ENCODE results near the gene EDDM3A.

DNA sequence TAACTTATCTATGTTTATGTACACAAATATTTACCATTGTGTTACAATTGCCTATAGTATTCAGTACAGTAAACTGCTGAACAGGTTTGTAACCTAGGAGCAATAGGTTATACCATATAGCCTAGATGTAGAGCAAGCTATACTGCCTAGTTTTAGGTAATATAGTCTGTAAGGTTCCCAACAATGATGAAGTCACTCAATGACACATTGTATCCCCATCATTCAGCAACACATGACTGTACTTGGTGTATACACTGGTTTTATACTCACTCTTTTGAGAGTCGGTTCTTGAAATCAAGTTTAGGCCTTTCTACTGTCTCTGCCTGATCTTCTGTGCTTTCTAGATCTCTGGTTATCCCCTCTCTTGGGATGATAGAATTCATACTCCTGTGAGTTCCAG is 51.5 kb downstream of the EDDM3A start:
- TF ChIP-seq CTCF (optimal IDR thresholded peaks at IDR 0.05 in 1 of 3, IDR thresholded peaks at IDR 0.05 in 1 of 3, conservative IDR thresholded peaks at IDR 0.05 in 1 of 3; ENCODE audit: extremely low read depth in 1 of 3, insufficient read depth in 2 of 3, low read length in 3 of 3) (no peak), EZH2 (IDR thresholded peaks at IDR 0.05; ENCODE audit: low read length) (no peak)

Data from keratinocyte (primary cell).